Naive B cell (primary cell): ENCODE measurements around the gene ZNF43. TPM values are rescaled to one million over a fixed set of nuclear protein-coding genes. Genes with fewer than 3 reads are reported as not detected.
A peak's percentile ranks its signal among the peaks of the same experiment; 100 is the strongest.
"Not testable (repeated sequence)": the region's sequence is repeated elsewhere in the genome, so short reads cannot be mapped to it uniquely, and the experiment has no call there.

Experiments
- ATAC-seq, 2 donors: fragments of 150-1000 bp; cut with Tn5 transposase; 2 replicates each; pipeline ENCODE4 v1.10.0; 2021; ENCODE audit warnings: low read depth in 2 of 2, mild to moderate bottlenecking in 2 of 2, moderate library complexity in 2 of 2
- DNase-seq: peaks from one replicate; pipeline ENCODE4 v3.0.0; 2022
- H3K27ac Mint-ChIP-seq, 6 donors: one replicate each; pipeline ENCODE4 v1.8.0; 2020 to 2022; ENCODE audit warnings: mild to moderate bottlenecking in 6 of 6, mixed read lengths in 6 of 6, moderate library complexity in 5 of 6, inconsistent platforms in 2 of 6
- H3K27me3 Mint-ChIP-seq, 3 donors: one replicate each; pipeline ENCODE4 v1.8.0; 2021 to 2022; ENCODE audit warnings: mixed read lengths in 3 of 3, mild to moderate bottlenecking in 1 of 3
- H3K36me3 Mint-ChIP-seq, 2 donors: one replicate each; pipeline ENCODE4 v1.8.0; 2020 to 2022; ENCODE audit warnings: mixed read lengths in 2 of 2, inconsistent platforms in 1 of 2, mild to moderate bottlenecking in 1 of 2
- H3K4me1 Mint-ChIP-seq, 3 donors: one replicate each; pipeline ENCODE4 v1.8.0; 2020 to 2022; ENCODE audit warnings: mixed read lengths in 3 of 3, inconsistent platforms in 1 of 3, mild to moderate bottlenecking in 1 of 3, moderate library complexity in 1 of 3
- H3K4me3 Mint-ChIP-seq, 8 donors: one replicate each; pipeline ENCODE4 v1.8.0; 2020 to 2022; ENCODE audit warnings: mild to moderate bottlenecking in 8 of 8, mixed read lengths in 8 of 8, moderate library complexity in 8 of 8, inconsistent platforms in 2 of 8
- H3K9me3 Mint-ChIP-seq, 7 donors: one replicate each; pipeline ENCODE4 v1.8.0; 2020 to 2022; ENCODE audit warnings: mixed read lengths in 7 of 7, mild to moderate bottlenecking in 5 of 7, inconsistent platforms in 2 of 7, moderate library complexity in 1 of 7
- polyA plus RNA-seq, 6 donors: library from polyadenylated mRNA; unstranded; fragments of 300-500 nt; fragmentation: Illumina TruSeq; gene quantifications; one replicate each; pipeline ENCODE4 v1.2.3, GENCODE V29; 2021; ENCODE audit warnings: low read depth in 6 of 6

Gene ZNF43
- 10 to 100 TPM; 14.3 to 34.3 (median 27.2) TPM for polyA plus RNA-seq

GRCh38 chr19:21835810-21836444 lies at the start of gene ZNF43:
Gene ZNF43 (minus strand): TSS chr19:21836182. CDS start chr19:21836038, 144 bp downstream.
- DNase-seq, result peak; percentile 88
- peak; percentile 97 to 98 for ATAC-seq
- Mint-ChIP-seq H3K4me3 (peak within 1 kb of the TSS; percentile 98 to 100 (median 99)), H3K27ac (peak within 1 kb of the TSS; percentile 86 to 100 (median 98)), H3K4me1 (peaks cover 13 to 36% (median 24%) of the 10 kb centered on the region in 3 donors), H3K9me3 (peaks cover 0 to 7% (median 2%) of the 10 kb centered on the region in 7 donors), H3K27me3 (no peaks in the 10 kb centered on the region), H3K36me3 (peaks cover 4 to 7% of the 10 kb centered on the region in 2 donors)

- not testable (repeated sequence) for H3K9me3 Mint-ChIP-seq, H3K27ac Mint-ChIP-seq, H3K4me3 Mint-ChIP-seq, H3K4me1 Mint-ChIP-seq, H3K36me3 Mint-ChIP-seq, DNase-seq, ATAC-seq
- H3K27me3 Mint-ChIP-seq, result peaks cover 0 to 10% (median 0%) of the 10 kb centered on the region in 3 donors
These were observed 49.5 kb upstream of the ZNF43 start for GRCh38 chr19:21885516-21885915.

- not testable (repeated sequence) for H3K27ac Mint-ChIP-seq, DNase-seq, ATAC-seq, H3K4me1 Mint-ChIP-seq, H3K9me3 Mint-ChIP-seq, H3K36me3 Mint-ChIP-seq, H3K4me3 Mint-ChIP-seq
- H3K27me3 Mint-ChIP-seq, result peaks cover 0 to 10% (median 0%) of the 10 kb centered on the region in 3 donors
These were observed 48.8 kb upstream of the ZNF43 start for GRCh38 chr19:21884786-21885185.

GRCh38 chr19:21883516-21883915 lies 47.5 kb upstream of the ZNF43 start:
- Mint-ChIP-seq H3K9me3 (peaks cover 0 to 9% (median 3%) of the 10 kb centered on the region in 7 donors), H3K27me3 (peaks cover 0 to 10% (median 0%) of the 10 kb centered on the region in 3 donors)
- ATAC-seq, result no peak

GRCh38 chr19:21880761-21881160 lies 44.8 kb upstream of the ZNF43 start:
- not testable (repeated sequence) for H3K4me1 Mint-ChIP-seq, H3K27ac Mint-ChIP-seq, ATAC-seq, DNase-seq, H3K9me3 Mint-ChIP-seq, H3K4me3 Mint-ChIP-seq, H3K36me3 Mint-ChIP-seq
- peaks cover 0 to 10% (median 0%) of the 10 kb centered on the region in 3 donors for H3K27me3 Mint-ChIP-seq

More at GRCh38 chr19:21883516-21883915, 47.5 kb upstream of the ZNF43 start:
- no peak for DNase-seq
- Mint-ChIP-seq H3K36me3 (no peaks in the 10 kb centered on the region), H3K4me1 (no peaks in the 10 kb centered on the region), H3K27ac (no peak overlapping the region), H3K4me3 (no peak overlapping the region)

- H3K27me3 Mint-ChIP-seq, result peaks cover 0 to 1% (median 0%) of the 10 kb centered on the region in 3 donors
- no peak for ATAC-seq
- H3K4me3 Mint-ChIP-seq, result no peak overlapping the region
- H3K9me3 Mint-ChIP-seq, result peaks cover 0 to 9% (median 2%) of the 10 kb centered on the region in 7 donors
- H3K36me3 Mint-ChIP-seq, result no peaks in the 10 kb centered on the region
- H3K4me1 Mint-ChIP-seq, result no peaks in the 10 kb centered on the region
- DNase-seq, result no peak
- no peak overlapping the region for H3K27ac Mint-ChIP-seq
These were observed 42.7 kb upstream of the ZNF43 start for GRCh38 chr19:21878646-21879045.

GRCh38 chr19:21877976-21878375 lies 42.0 kb upstream of the ZNF43 start:
- H3K27ac Mint-ChIP-seq, result no peak overlapping the region
- peaks cover 0 to 9% (median 2%) of the 10 kb centered on the region in 7 donors for H3K9me3 Mint-ChIP-seq
- no peak for ATAC-seq
- no peaks in the 10 kb centered on the region for H3K36me3 Mint-ChIP-seq
- no peaks in the 10 kb centered on the region for H3K27me3 Mint-ChIP-seq
- no peak for DNase-seq
- H3K4me3 Mint-ChIP-seq, result no peak overlapping the region
- H3K4me1 Mint-ChIP-seq, result no peaks in the 10 kb centered on the region

GRCh38 chr19:21876608-21877007 lies 40.6 kb upstream of the ZNF43 start:
- H3K36me3 Mint-ChIP-seq, H3K27ac Mint-ChIP-seq, H3K9me3 Mint-ChIP-seq, H3K4me1 Mint-ChIP-seq, DNase-seq, H3K4me3 Mint-ChIP-seq, H3K27me3 Mint-ChIP-seq, ATAC-seq: not testable (repeated sequence)

GRCh38 chr19:21856773-21857514 lies 21.0 kb upstream of the ZNF43 start:
- no peak overlapping the region for H3K4me3 Mint-ChIP-seq
- no peak overlapping the region for H3K27ac Mint-ChIP-seq
- H3K4me1 Mint-ChIP-seq, result peaks cover 6 to 9% (median 9%) of the 10 kb centered on the region in 3 donors

GRCh38 chr19:21851596-21852345 lies 15.8 kb upstream of the ZNF43 start:
- Mint-ChIP-seq H3K27me3 (peaks cover 0 to 4% (median 0%) of the 10 kb centered on the region in 3 donors), H3K27ac (peak overlapping the region; percentile 87 to 97 (median 95)), H3K9me3 (peaks cover 0 to 4% (median 0%) of the 10 kb centered on the region in 7 donors), H3K4me3 (peak overlapping the region; percentile 90 to 98 (median 96)), H3K4me1 (peaks cover 19 to 32% (median 22%) of the 10 kb centered on the region in 3 donors), H3K36me3 (no peaks in the 10 kb centered on the region)
- ATAC-seq (peak; percentile 97 to 98), DNase-seq (peak; percentile 88)

More at GRCh38 chr19:21856773-21857514, 21.0 kb upstream of the ZNF43 start:
- DNase-seq (no peak), ATAC-seq (no peak)
- peaks cover 0 to 4% (median 0%) of the 10 kb centered on the region in 7 donors for H3K9me3 Mint-ChIP-seq
- peaks cover 0 to 4% (median 0%) of the 10 kb centered on the region in 3 donors for H3K27me3 Mint-ChIP-seq
- no peaks in the 10 kb centered on the region for H3K36me3 Mint-ChIP-seq

GRCh38 chr19:21850656-21851255 lies 14.8 kb upstream of the ZNF43 start:
- peaks cover 0 to 4% (median 0%) of the 10 kb centered on the region in 7 donors for H3K9me3 Mint-ChIP-seq
- H3K4me3 Mint-ChIP-seq, result peak overlapping the region; percentile 71 to 98 (median 96)
- H3K27ac Mint-ChIP-seq, result peak overlapping the region in 4 of 6 donors; percentile 47 to 87 (median 64)
- ATAC-seq (no peak), DNase-seq (no peak)
- peaks cover 19 to 35% (median 22%) of the 10 kb centered on the region in 3 donors for H3K4me1 Mint-ChIP-seq
- no peaks in the 10 kb centered on the region for H3K36me3 Mint-ChIP-seq
- H3K27me3 Mint-ChIP-seq, result peaks cover 0 to 4% (median 0%) of the 10 kb centered on the region in 3 donors

GRCh38 chr19:21848706-21849105 lies 12.7 kb upstream of the ZNF43 start:
- Mint-ChIP-seq H3K9me3 (no peaks in the 10 kb centered on the region), H3K36me3 (peaks cover 0 to 7% of the 10 kb centered on the region in 2 donors), H3K4me1 (peaks cover 19 to 35% (median 22%) of the 10 kb centered on the region in 3 donors), H3K27me3 (no peaks in the 10 kb centered on the region), H3K4me3 (peak overlapping the region in 1 of 8 donors; percentile 96), H3K27ac (peak overlapping the region in 1 of 6 donors; percentile 4)
- no peak for DNase-seq
- no peak for ATAC-seq

- DNase-seq (no peak), ATAC-seq (no peak)
- Mint-ChIP-seq H3K27me3 (no peaks in the 10 kb centered on the region), H3K4me3 (no peak overlapping the region), H3K9me3 (no peaks in the 10 kb centered on the region), H3K36me3 (peaks cover 16 to 27% of the 10 kb centered on the region in 2 donors), H3K27ac (peak overlapping the region in 1 of 6 donors; percentile 89), H3K4me1 (peaks cover 0 to 7% (median 3%) of the 10 kb centered on the region in 3 donors)
These were observed 7.1 kb upstream of the ZNF43 start for GRCh38 chr19:21843081-21843480.
